COLO829 (cell line): ENCODE results near the gene CPXM2.

Source experiments
- DNase-seq: peaks from one replicate; pipeline ENCODE4 v3.0.0; 2012; ENCODE audit warnings: low spot score

Gene CPXM2

DNA sequence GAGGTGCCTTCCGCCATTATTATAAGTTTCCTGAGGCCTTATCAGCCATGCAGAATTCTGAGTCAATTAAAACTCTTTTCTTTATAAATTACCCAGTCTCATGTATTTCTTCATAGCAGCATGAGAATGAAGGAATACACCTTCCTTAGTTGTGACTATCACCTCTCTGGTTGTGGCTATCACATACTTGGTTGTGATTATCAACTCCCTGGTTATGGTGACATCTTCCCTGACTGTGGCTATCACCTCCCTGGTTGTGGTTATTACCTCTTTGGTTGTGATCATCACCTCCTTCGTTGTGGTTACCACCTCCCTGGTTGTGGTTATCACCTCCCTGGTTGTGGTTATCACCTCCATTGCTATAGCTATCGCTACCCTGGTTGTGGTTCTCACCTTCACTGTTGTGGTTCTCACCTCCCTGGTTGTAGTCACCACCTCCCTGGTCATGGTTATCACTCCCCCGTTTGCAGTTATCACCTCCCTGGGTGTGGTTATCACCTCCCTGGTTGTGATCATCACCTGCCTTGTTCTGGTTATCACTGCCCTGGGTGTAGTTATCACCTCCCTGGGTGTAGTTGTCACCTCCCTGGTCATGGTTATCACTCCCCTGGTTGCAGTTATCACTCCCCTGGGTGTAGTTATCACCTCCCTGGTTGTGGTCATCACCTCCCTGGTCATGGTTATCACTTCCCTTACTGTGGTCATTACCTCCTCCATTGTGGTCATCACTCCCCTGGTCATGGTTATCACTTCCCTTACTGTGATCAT is 119.5 kb downstream of the CPXM2 start:
- DNase-seq: no peak

GRCh38 chr10:123769647-123770046 is 122.0 kb downstream of the CPXM2 start:
- no peak for DNase-seq

DNA sequence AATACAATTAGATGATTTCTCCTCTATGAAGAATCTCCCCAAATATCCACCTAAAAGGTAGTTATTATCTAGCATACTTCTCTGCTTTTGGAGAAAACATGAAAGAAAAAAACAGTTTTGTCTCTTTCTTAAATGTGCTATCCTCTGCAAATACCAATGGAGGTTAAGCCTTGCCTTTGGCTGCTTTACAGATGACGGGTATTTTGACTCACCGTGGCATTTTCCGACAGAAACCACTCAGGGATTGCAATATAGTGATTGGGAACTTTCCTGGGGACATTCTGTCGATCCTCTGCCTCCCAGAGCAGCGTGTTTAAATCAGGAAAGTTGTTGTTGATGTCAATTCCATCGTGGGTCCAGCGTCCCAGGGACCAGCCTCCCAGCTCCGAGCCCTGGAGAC is 124.8 kb downstream of the CPXM2 start:
- DNase-seq: no peak

DNA sequence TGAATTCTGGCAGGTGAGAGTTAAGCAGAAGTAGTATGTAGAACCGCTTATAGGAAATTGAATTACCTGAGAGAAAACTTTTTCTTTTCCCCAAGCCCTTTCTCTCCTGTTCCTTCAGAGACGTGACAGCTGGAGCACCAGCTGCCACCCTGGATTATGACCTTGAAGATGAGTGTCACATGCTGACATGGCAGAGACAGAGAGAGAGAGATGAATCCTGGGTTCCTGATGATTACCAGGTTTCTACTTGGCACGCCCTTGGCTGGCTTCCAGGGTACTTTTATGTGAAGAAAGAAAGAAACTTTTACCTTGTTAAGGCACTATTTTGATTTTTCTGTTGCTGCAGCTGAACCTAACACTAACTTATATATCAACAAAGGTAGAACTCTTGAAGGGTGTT is 125.6 kb downstream of the CPXM2 start:
- no peak for DNase-seq

- no peak for DNase-seq
Observed at GRCh38 chr10:123761666-123762230, 129.9 kb downstream of the CPXM2 start.

- no peak for DNase-seq
Observed at GRCh38 chr10:123761038-123761428, 130.6 kb downstream of the CPXM2 start.

GRCh38 chr10:123760356-123761037 is 131.1 kb downstream of the CPXM2 start:
- no peak for DNase-seq

DNA sequence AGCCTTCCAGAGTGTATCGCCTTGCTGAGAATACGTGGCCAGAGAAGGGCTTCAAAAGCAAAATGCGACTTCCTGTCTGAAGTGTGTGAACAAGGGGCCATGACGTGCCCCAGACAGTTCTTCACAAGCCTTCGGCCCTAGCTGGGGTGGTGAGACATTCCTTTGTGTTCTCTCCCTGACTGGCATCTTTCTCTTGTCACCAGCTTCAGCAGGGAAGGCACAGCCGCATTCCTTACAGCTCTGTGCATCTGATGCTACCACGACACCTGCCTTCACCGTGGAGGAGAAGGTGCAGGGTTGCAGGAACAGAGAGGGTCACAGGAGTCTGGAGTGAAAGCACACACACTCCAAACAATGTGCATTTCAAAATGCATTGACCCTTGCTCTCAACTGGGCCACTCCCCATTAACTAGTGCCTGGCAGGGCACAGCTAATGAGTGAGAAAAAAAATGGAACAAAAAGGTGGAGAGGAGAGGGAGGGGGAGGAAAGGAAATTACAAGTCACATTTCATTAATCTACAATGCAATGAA is 132.0 kb downstream of the CPXM2 start:
- DNase-seq: no peak

- no peak for DNase-seq
Observed at GRCh38 chr10:123759041-123759440, 132.6 kb downstream of the CPXM2 start.

- DNase-seq: no peak
Observed at GRCh38 chr10:123757853-123758252, 133.8 kb downstream of the CPXM2 start.

- no peak for DNase-seq
Observed at GRCh38 chr10:123755061-123755460, 136.5 kb downstream of the CPXM2 start.

DNA sequence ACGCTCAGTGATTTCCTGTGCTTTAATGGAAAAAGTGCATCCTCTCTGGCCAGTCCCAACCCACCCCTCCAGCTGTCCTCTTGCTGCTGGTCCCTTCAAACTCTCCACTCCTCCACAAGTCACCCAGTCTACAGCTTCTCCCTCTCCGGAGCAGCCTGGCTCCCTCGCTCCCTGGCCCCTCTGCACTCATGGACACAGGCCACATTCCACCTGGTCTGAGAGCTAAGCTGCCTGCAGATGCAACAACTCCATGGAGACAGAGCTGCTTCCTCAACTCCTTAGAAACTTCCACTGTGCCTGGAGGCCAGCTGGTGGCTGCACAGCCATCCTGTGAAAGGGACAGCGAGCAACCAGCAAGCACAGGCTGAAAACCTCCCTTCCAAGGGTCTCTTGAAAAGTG is 137.5 kb downstream of the CPXM2 start:
- DNase-seq: no peak

GRCh38 chr10:123751342-123752134 is 140.1 kb downstream of the CPXM2 start:
- DNase-seq: peak; percentile 32

DNA sequence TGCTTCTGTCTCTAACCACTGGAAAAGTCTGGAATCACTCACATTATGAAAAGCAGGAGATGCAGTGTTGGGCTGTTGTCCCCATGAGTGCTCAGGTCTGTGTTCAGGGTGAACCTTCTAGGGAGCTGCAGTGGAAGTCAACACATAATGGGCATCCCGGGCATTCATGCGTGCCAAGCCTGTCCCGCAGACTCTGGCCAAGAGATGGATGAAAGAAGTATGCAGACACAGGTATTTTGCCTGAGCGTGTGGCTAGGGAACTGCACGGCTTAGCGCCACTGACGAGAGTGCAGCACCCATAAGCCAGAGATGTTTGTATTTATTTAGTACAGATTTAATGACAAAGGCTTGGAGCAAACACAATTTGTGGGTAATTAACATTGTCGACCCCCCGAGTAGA is 140.7 kb downstream of the CPXM2 start:
- DNase-seq: no peak

DNA sequence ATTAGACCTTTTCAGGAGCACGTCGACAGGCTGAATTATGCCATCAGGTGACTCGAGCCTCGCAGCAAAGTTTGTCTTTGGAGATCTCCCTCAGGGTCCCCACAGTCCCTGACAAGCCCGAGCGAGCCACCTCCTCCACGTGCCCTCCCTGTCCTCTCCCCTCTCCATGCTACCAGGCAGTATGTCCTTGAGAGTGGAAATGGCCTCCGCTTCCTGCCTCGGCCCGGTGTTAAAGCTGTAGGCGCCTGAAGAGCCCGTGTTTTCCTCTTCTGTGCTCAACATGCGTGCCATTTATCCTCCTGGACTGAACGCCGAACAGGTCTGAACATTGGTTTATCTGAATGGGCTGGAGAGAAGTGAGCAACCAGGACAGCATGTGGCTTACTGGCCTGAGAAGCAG is 142.9 kb downstream of the CPXM2 start:
- no peak for DNase-seq

GRCh38 chr10:123747426-123747825 is 144.2 kb downstream of the CPXM2 start:
- DNase-seq: no peak

GRCh38 chr10:123746942-123747341 is 144.7 kb downstream of the CPXM2 start:
- no peak for DNase-seq

DNA sequence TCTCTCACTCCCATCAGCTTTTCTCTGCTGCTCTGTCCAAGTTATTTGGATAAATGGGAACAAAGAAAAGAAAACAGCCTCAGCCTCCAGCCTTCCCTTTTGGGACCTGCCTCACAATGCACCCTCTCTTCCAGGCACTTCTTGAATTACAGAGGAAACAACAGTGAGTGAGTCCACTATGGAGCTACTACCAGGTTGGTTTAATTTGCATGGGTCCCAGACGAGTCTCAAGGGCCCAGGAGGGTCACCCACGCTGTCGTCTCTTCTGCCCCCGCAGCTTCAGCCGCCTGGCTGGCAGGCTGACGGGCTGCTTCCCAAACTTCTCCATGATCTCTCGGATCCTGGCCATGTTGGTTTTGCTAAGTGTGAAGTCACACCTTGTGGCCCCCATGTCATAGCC is 145.1 kb downstream of the CPXM2 start:
- DNase-seq: no peak

DNA sequence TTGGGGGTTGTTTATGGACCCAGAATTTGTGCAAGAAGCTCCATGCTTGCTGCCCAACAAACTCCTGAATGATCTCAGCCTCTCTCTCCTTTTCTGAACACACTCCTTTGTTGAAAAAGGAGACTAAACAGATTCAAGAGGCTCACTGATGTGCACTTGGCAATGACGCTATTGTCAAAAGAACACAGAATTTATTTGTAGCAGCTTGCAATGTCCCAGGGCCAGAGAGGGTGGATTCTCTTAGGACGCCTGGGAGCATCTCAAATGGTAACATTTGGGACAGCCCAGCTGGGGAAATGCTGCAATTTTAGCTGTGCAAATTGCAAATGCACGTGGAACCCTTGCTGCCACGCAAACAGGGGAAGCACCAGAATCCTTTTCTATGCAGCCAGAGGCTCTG is 145.5 kb downstream of the CPXM2 start:
- DNase-seq: no peak

- no peak for DNase-seq
Observed at GRCh38 chr10:123744224-123744536, 147.4 kb downstream of the CPXM2 start.

DNA sequence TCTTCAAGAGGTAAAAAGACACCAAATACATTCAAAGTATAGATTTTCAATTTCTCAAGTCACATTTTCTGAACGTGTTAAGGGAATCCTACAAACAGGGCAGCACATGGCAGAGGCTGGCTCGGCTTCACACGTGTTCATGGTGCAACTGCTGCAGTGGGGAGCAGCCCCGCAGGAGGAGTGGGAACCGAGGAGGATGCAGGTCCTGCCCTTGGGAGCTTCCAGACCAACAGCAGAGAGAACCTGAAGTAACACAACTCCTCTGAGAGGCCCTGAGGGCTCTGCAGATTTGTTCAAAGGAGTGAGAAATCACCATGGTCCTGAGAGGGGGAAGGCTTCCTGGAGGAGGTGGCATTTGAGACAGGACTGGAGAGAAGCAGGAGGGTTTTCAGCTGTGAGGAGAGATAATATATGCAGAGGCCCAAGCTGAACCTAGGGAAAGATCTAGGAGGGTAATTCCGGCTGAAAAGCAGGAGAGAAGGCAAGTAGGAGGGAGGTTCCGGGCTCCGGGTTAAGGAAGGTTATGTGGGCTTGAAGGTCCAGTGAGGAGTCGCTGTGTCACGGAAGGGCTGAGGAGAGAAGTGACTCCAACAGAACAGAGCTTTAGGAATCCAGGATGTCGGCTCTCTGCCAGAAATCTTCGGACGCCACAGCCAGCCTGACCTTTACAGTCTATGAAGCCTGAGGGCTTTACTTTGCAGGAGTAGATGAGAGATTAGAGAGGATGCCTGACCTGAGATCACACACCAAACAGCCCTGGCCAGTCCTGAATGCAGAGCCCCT is 148.0 kb downstream of the CPXM2 start:
- peak; percentile 62 for DNase-seq
